G401 (cell line): ENCODE measurements around the gene RPL18A. TPM values are rescaled to one million over a fixed set of nuclear protein-coding genes. Genes with fewer than 3 reads are reported as not detected.

Experiments used
- DNase-seq: peaks from one replicate; pipeline ENCODE4 v3.0.0-alpha.2; 2015; ENCODE audit warnings: low spot score
- in situ Hi-C: cut with HindIII; loops from 2 replicates; pipeline ENCODE4 v1.10.0; 2016; ENCODE audit warnings: low sequenced_read_pairs, mixed read lengths
- total RNA-seq: library from RNA; depleted of rRNA; stranded (reverse); fragments of >200 nt; shearing (Covaris generic); gene quantifications from 2 replicates; pipeline ENCODE4 v1.2.3, GENCODE V29; 2014

RPL18A gene
- total RNA-seq, 1 experiment from 2014 or later = 1,064 TPM

GRCh38 chr19:17840019-17840418, 19.7 kb upstream of the RPL18A start:
- in situ Hi-C loops = no loop called here
- DNase-seq = no peak

GRCh38 chr19:17841371-17841809, 18.3 kb upstream of the RPL18A start:
- in situ Hi-C loops = no loop called here
- DNase-seq = no peak

GRCh38 chr19:17841810-17842662, 17.7 kb upstream of the RPL18A start:
- in situ Hi-C loops = no loop called here
- peak; percentile 94 for DNase-seq

GRCh38 chr19:17842663-17843291, 16.9 kb upstream of the RPL18A start:
- in situ Hi-C loops = no loop called here
- no peak for DNase-seq

- in situ Hi-C loops = no loop called here
- DNase-seq = no peak
Measured at GRCh38 chr19:17843292-17843827, 16.4 kb upstream of the RPL18A start.

- no peak for DNase-seq
- in situ Hi-C loops = no loop called here
Measured at GRCh38 chr19:17843908-17844490, 15.7 kb upstream of the RPL18A start.

GRCh38 chr19:17846146-17846545, 13.6 kb upstream of the RPL18A start:
- no peak for DNase-seq
- in situ Hi-C loops = no loop called here

- DNase-seq = peak; percentile 66
- in situ Hi-C loops = no loop called here
Measured at GRCh38 chr19:17847538-17848366, 12.0 kb upstream of the RPL18A start, which contains the start of gene JAK3. JAK3 (minus strand) TSS chr19:17847982; CDS start chr19:17844417, 3,565 bp downstream.

- DNase-seq = peak; percentile 61
- in situ Hi-C loops = no loop called here
Measured at GRCh38 chr19:17848595-17849292, 11.0 kb upstream of the RPL18A start.

GRCh38 chr19:17854061-17854460, 5.6 kb upstream of the RPL18A start:
- no peak for DNase-seq
- in situ Hi-C loops = no loop called here

- in situ Hi-C loops = no loop called here
Measured at GRCh38 chr19:17855280-17856152, 4.2 kb upstream of the RPL18A start.

GRCh38 chr19:17860331-17860992, 752 bp downstream of the RPL18A start:
- DNase-seq = no peak
- in situ Hi-C loops = no loop called here

More at GRCh38 chr19:17855280-17856152, 4.2 kb upstream of the RPL18A start:
- peak; percentile 81 for DNase-seq

- DNase-seq = no peak
- in situ Hi-C loops = no loop called here
Measured at GRCh38 chr19:17860993-17861360, 1.3 kb downstream of the RPL18A start.

GRCh38 chr19:17861542-17862402, 2.1 kb downstream of the RPL18A start:
- in situ Hi-C loops = no loop called here
- no peak for DNase-seq

GRCh38 chr19:17862711-17863519, 3.2 kb downstream of the RPL18A start:
- in situ Hi-C loops = no loop called here

More at GRCh38 chr19:17862711-17863519, 3.2 kb downstream of the RPL18A start:
- no peak for DNase-seq
